Activated B cell treated with CpG ODN at 0.5 μM for 24 hours (primary cell): ENCODE results near the gene ZEB2. TPM values are rescaled to one million over a fixed set of nuclear protein-coding genes. Genes with fewer than 3 reads are reported as not detected.

Source experiments
- ATAC-seq: fragments of 200-7000 bp; cut with Tn5 transposase; one replicate; pipeline ENCODE4 v1.10.0; 2021; ENCODE audit warnings: low read depth, mild to moderate bottlenecking, moderate library complexity
- CTCF ChIA-PET: fragments of 350-600 bp; sonication (Branson Sonifier 250); formaldehyde crosslinking; loops from one replicate; lab custom pipeline; 2021; ENCODE audit warnings: antibody characterized with exemption; lab: Charles Lee
- POLR2A ChIA-PET: fragments of 350-600 bp; sonication (Branson Sonifier 250); formaldehyde crosslinking; loops from one replicate; lab custom pipeline; 2021; ENCODE audit warnings: antibody characterized with exemption; lab: Charles Lee
- DNase-seq: peaks from one replicate; pipeline ENCODE4 v3.0.0; 2022
- H3K27ac Mint-ChIP-seq: one replicate; pipeline ENCODE4 v1.8.0; 2020; ENCODE audit warnings: mixed read lengths
- H3K27me3 Mint-ChIP-seq: one replicate; pipeline ENCODE4 v1.8.0; 2021; ENCODE audit warnings: mixed read lengths
- H3K36me3 Mint-ChIP-seq: one replicate; pipeline ENCODE4 v1.8.0; 2021; ENCODE audit warnings: low read depth, mixed read lengths
- H3K4me1 Mint-ChIP-seq: one replicate; pipeline ENCODE4 v1.8.0; 2021; ENCODE audit warnings: mixed read lengths
- H3K4me3 Mint-ChIP-seq: one replicate; pipeline ENCODE4 v1.8.0; 2020; ENCODE audit warnings: mild to moderate bottlenecking, mixed read lengths
- H3K9me3 Mint-ChIP-seq: one replicate; pipeline ENCODE4 v1.8.0; 2020; ENCODE audit warnings: mixed read lengths
- intact Hi-C: fragments of 100-400 bp; cut with micrococcal nuclease; formaldehyde crosslinking; loops from one replicate; pipeline ENCODE4 v1.15.1; 2024
- total RNA-seq: library from RNA; stranded (reverse); gene quantifications from 2 replicates; pipeline ENCODE4 v1.2.3, GENCODE V29; 2022
- TF ChIP-seq, protein P1 (sequence below): fragments of 200-600 bp; IDR thresholded peaks from one replicate; pipeline ENCODE4 v1.8.0; 2022; ENCODE audit warnings: antibody characterized with exemption, mild to moderate bottlenecking

Gene ZEB2
- total RNA-seq, 1 donor from 2014 or later = 200 TPM

DNA sequence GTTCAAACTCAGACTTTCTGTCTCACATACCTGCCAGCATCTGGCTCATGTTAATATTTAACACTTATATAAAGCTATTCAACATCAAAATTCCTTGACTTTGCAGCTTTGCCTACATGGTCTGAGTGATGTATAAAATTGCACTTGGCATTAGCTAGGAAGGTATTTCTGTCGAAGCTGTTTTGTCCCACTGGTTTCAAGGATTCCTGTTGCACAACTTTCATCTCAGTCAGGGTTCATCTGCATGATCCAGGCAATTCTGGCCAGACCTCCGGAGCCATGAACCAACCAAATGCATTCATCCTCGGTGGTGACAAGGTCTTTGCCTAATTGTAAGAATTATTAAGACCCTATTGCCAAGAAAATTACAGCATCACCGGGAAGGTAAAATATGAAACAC lies 185.4 kb downstream of the ZEB2 start:
- CTCF ChIA-PET = interaction anchor here (0.5 kb wide), 1 partner anchor 971 kb away, joined by 3 read pairs; no protein-coding TSS in a partner anchor
- no peak for DNase-seq

More for the DNA sequence above, 185.4 kb downstream of the ZEB2 start:
- TF ChIP-seq, protein P1, sequence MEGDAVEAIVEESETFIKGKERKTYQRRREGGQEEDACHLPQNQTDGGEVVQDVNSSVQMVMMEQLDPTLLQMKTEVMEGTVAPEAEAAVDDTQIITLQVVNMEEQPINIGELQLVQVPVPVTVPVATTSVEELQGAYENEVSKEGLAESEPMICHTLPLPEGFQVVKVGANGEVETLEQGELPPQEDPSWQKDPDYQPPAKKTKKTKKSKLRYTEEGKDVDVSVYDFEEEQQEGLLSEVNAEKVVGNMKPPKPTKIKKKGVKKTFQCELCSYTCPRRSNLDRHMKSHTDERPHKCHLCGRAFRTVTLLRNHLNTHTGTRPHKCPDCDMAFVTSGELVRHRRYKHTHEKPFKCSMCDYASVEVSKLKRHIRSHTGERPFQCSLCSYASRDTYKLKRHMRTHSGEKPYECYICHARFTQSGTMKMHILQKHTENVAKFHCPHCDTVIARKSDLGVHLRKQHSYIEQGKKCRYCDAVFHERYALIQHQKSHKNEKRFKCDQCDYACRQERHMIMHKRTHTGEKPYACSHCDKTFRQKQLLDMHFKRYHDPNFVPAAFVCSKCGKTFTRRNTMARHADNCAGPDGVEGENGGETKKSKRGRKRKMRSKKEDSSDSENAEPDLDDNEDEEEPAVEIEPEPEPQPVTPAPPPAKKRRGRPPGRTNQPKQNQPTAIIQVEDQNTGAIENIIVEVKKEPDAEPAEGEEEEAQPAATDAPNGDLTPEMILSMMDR = no peak
- Mint-ChIP-seq H3K27me3 (no peaks in the 10 kb centered on the region), H3K27ac (no peak overlapping the region), H3K9me3 (no peaks in the 10 kb centered on the region), H3K36me3 (peaks cover 6% of the 10 kb centered on the region), H3K4me3 (no peak overlapping the region), H3K4me1 (peaks cover 27% of the 10 kb centered on the region)
- intact Hi-C loops = loop anchor here (5.0 kb wide), 2 partner anchors 123 to 368 kb away; no protein-coding TSS in a partner anchor
- POLR2A ChIA-PET = interaction anchor here (0.6 kb wide), 1 partner anchor 154 kb away, joined by 3 read pairs; no protein-coding TSS in a partner anchor
- ATAC-seq = no peak
